Measurements from ENCODE around the gene DMC1. TPM values are rescaled to one million over a fixed set of nuclear protein-coding genes. Genes with fewer than 3 reads are reported as not detected.
A peak's percentile ranks its signal among the peaks of the same experiment; 100 is the strongest.

The DMC1 gene
- total RNA-seq, 2 donors from 2014 or later = not detected

GRCh38 chr22:38549101-38549894 is 20.7 kb downstream of the DMC1 start:
- H3K27ac Mint-ChIP-seq = no peak overlapping the region
- ATAC-seq (no peak), DNase-seq (no peak)
- H3K36me3 Mint-ChIP-seq (ENCODE audit: low read depth) = peaks cover 2% of the 10 kb centered on the region
- H3K4me1 Mint-ChIP-seq = no peaks in the 10 kb centered on the region
- H3K4me3 Mint-ChIP-seq = peak overlapping the region; percentile 52
- H3K9me3 ChIP-seq (ENCODE audit: control insufficient read depth, low read length, poor library complexity, severe bottlenecking) = no peaks in the 10 kb centered on the region
- no peaks in the 10 kb centered on the region for H3K27me3 Mint-ChIP-seq

GRCh38 chr22:38540701-38541100 is 29.3 kb downstream of the DMC1 start:
- no peak overlapping the region for H3K4me3 Mint-ChIP-seq
- no peak overlapping the region for H3K27ac Mint-ChIP-seq
- peaks cover 3% of the 10 kb centered on the region for H3K36me3 Mint-ChIP-seq (ENCODE audit: low read depth)
- ATAC-seq (no peak), DNase-seq (no peak)
- H3K27me3 Mint-ChIP-seq = no peaks in the 10 kb centered on the region
- no peaks in the 10 kb centered on the region for H3K4me1 Mint-ChIP-seq
- H3K9me3 ChIP-seq (ENCODE audit: control insufficient read depth, low read length, poor library complexity, severe bottlenecking) = no peaks in the 10 kb centered on the region

DNA sequence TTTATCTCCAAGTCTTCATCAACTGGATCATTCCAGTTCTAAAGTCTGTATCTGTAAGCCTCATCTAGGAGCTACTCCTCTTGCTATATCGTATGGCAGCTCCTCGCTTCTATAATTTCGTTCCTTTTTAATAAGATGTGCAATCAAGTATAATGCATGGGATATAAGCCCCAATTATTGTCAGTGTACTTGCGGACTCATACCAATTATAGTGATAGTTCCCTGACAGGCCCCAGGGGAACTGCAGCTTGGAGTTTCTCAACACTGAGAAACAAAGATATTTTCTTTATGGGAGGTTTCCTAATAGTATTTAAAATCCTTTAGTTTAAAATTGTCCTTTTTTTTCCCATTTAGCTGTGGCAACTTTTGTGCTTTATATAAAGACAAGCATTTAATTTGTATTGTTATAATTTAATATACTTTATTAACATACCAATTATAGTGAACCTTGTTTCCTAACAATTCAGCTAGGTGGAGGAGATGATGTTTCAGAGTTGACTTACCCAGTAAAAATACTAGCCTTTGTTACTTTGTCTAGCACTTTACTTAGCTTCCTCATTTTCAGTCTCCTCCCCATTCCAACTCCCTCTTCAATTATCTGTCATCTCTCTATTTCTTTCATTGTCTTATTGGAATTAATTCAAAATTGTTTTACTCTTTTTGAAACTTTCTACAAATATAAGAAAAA is 38.6 kb downstream of the DMC1 start:
- peak; percentile 44 for ATAC-seq
- Mint-ChIP-seq H3K4me3 (peak overlapping the region; percentile 79), H3K27ac (peak overlapping the region; percentile 97), H3K36me3 (ENCODE audit: low read depth) (no peaks in the 10 kb centered on the region), H3K4me1 (peaks cover 8% of the 10 kb centered on the region), H3K27me3 (no peaks in the 10 kb centered on the region)
- no peaks in the 10 kb centered on the region for H3K9me3 ChIP-seq (ENCODE audit: control insufficient read depth, low read length, poor library complexity, severe bottlenecking)
- no peak for DNase-seq

GRCh38 chr22:38524429-38524828 is 45.6 kb downstream of the DMC1 start:
- peaks cover 4% of the 10 kb centered on the region for H3K27me3 Mint-ChIP-seq
- H3K4me1 Mint-ChIP-seq = no peaks in the 10 kb centered on the region
- H3K27ac Mint-ChIP-seq = no peak overlapping the region
- no peak for DNase-seq
- ATAC-seq = no peak
- no peaks in the 10 kb centered on the region for H3K9me3 ChIP-seq (ENCODE audit: control insufficient read depth, low read length, poor library complexity, severe bottlenecking)
- H3K36me3 Mint-ChIP-seq (ENCODE audit: low read depth) = no peaks in the 10 kb centered on the region
- H3K4me3 Mint-ChIP-seq = no peak overlapping the region

DNA sequence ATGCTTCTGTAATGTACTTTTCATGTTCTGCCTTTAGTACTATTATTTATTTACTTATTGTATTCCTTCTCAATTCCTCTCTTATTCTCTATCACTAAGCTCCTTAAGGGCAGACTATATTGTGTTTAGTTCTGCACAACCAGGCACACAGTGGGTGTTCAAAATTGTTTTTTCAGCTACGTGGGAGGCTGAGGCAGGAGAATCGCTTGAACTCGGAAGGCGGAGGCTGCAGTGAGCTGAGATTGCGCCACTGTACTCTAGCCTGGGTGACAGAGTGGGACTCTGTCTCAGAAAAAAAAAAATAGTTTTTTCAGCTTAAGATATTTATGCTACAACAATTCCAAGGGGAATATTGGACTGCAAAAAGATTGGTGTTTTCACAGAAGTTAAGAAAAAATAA is 46.5 kb downstream of the DMC1 start:
- H3K27ac Mint-ChIP-seq = no peak overlapping the region
- H3K36me3 Mint-ChIP-seq (ENCODE audit: low read depth) = no peaks in the 10 kb centered on the region
- ATAC-seq (no peak), DNase-seq (no peak)
- peaks cover 4% of the 10 kb centered on the region for H3K27me3 Mint-ChIP-seq
- H3K4me3 Mint-ChIP-seq = no peak overlapping the region
- no peaks in the 10 kb centered on the region for H3K4me1 Mint-ChIP-seq
- H3K9me3 ChIP-seq (ENCODE audit: control insufficient read depth, low read length, poor library complexity, severe bottlenecking) = no peaks in the 10 kb centered on the region

DNA sequence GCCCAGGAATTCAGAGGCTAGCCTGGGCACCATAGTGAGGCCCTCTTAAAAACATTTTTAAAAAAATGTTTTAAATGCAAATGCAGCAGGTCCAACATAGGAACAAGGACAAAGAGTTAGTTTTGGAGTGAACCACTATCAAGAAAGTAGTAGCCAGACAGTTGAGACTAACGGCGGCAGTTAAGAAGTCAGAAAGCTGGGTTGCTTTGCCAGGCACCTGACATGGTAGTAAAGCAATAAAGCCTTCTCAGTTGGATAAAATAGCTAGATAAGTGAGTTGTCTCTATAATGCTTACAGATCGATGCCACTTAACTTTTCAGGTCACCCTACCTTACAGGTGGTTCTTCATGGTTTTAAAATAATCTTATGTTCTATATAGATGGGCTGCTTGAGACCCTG is 47.0 kb downstream of the DMC1 start:
- H3K27ac Mint-ChIP-seq = no peak overlapping the region
- H3K4me3 Mint-ChIP-seq = no peak overlapping the region
- no peaks in the 10 kb centered on the region for H3K9me3 ChIP-seq (ENCODE audit: control insufficient read depth, low read length, poor library complexity, severe bottlenecking)
- ATAC-seq (no peak), DNase-seq (no peak)
- H3K27me3 Mint-ChIP-seq = peaks cover 4% of the 10 kb centered on the region
- no peaks in the 10 kb centered on the region for H3K36me3 Mint-ChIP-seq (ENCODE audit: low read depth)
- no peaks in the 10 kb centered on the region for H3K4me1 Mint-ChIP-seq

DNA sequence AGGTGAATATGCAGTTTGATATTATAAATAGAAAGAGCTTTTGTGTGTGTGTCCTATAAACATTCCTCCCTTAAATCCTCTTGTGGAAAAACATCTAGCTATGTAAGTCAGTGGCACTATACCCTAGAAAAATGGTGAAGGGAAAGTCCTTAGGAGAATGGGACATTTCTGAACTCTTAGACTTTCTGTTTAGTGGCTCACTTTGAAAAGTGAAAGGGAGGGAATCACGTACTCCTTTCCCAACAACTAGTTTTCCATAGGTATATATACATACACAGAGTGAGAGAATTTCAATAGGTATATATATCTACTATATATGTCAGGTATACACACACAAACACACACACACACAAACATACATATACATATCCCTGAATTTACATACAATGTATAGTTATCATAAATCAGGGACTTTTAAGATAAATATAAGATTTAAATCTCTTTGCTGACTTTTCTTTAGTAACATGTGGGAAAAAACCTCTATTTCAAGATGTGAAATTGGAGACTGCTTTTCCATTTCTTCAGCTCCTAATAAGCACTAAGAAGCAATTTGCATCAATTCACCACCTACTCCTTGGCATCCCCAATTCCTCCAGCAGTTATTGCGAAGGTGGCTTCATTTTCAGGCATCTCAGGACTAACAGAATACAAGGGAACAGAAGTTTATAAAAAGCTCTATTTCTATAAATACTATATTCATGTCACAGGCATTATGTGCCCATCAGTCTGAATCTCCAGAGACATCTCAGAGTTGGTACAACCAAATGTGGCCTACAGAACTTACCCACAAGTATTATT is 50.3 kb downstream of the DMC1 start:
- no peak overlapping the region for H3K27ac Mint-ChIP-seq

DNA sequence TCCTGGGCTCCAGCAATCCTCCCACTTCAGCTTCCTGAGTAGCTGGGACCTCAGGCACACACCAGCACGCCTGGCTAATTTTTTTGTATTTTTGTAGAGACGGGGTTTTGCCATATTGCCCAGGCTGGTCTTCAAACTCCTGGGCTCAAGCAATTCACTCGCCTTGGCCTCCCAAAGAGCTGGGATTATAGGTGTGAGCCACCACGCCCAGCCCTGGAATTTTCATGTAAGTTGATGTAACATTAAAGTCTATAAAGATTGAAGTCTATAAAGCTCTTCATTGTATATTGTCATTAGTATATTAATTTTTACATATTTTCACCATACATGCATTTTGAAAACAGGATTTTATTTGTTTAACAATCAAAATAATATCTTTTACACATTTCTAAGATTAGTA is 51.4 kb downstream of the DMC1 start:
- Mint-ChIP-seq H3K4me3 (no peak overlapping the region), H3K27me3 (peaks cover 4% of the 10 kb centered on the region), H3K27ac (no peak overlapping the region), H3K4me1 (no peaks in the 10 kb centered on the region), H3K36me3 (ENCODE audit: low read depth) (peaks cover 2% of the 10 kb centered on the region)
- no peaks in the 10 kb centered on the region for H3K9me3 ChIP-seq (ENCODE audit: control insufficient read depth, low read length, poor library complexity, severe bottlenecking)
- DNase-seq (no peak), ATAC-seq (no peak)

More for the DNA sequence above, 50.3 kb downstream of the DMC1 start:
- H3K36me3 Mint-ChIP-seq (ENCODE audit: low read depth) = peaks cover 2% of the 10 kb centered on the region
- no peak for DNase-seq
- no peak overlapping the region for H3K4me3 Mint-ChIP-seq
- no peaks in the 10 kb centered on the region for H3K9me3 ChIP-seq (ENCODE audit: control insufficient read depth, low read length, poor library complexity, severe bottlenecking)
- H3K4me1 Mint-ChIP-seq = no peaks in the 10 kb centered on the region
- ATAC-seq = no peak
- H3K27me3 Mint-ChIP-seq = peaks cover 4% of the 10 kb centered on the region

GRCh38 chr22:38513063-38513462 is 56.9 kb downstream of the DMC1 start:
- no peaks in the 10 kb centered on the region for H3K27me3 Mint-ChIP-seq
- H3K4me3 Mint-ChIP-seq = no peak overlapping the region
- peaks cover 5% of the 10 kb centered on the region for H3K4me1 Mint-ChIP-seq
- H3K36me3 Mint-ChIP-seq (ENCODE audit: low read depth) = peaks cover 2% of the 10 kb centered on the region
- peak; percentile 71 for ATAC-seq
- DNase-seq = peak in 2 of 3 donors; percentile 9 to 16
- no peaks in the 10 kb centered on the region for H3K9me3 ChIP-seq (ENCODE audit: control insufficient read depth, low read length, poor library complexity, severe bottlenecking)
- no peak overlapping the region for H3K27ac Mint-ChIP-seq

DNA sequence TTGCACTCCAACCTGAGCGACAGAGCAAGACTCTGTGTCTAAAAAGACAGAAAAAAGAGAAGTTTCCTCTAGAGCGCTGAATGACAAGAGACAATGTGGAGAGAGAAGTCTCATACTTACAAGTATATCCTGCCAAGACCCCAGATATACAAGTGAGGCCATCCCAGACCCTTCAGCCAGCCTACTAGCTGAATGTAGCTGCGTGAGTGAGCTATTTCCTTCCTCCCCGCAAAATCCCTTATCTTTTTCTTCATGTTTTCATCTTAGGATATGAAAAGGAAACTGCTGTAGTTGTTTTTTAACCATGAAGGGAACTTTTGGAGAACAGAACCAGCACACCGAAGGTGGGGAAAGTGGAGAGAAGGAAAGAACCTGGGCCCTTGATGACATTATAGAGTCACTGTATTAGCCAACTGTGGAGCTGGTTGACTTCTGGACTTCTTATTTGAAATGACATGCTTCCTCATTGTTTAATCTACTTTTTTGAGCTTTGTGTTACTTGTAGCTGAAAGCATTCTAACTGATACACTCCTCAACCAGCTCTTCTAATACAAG is 59.5 kb downstream of the DMC1 start:
- ATAC-seq = no peak
- H3K27me3 Mint-ChIP-seq = no peaks in the 10 kb centered on the region

DNA sequence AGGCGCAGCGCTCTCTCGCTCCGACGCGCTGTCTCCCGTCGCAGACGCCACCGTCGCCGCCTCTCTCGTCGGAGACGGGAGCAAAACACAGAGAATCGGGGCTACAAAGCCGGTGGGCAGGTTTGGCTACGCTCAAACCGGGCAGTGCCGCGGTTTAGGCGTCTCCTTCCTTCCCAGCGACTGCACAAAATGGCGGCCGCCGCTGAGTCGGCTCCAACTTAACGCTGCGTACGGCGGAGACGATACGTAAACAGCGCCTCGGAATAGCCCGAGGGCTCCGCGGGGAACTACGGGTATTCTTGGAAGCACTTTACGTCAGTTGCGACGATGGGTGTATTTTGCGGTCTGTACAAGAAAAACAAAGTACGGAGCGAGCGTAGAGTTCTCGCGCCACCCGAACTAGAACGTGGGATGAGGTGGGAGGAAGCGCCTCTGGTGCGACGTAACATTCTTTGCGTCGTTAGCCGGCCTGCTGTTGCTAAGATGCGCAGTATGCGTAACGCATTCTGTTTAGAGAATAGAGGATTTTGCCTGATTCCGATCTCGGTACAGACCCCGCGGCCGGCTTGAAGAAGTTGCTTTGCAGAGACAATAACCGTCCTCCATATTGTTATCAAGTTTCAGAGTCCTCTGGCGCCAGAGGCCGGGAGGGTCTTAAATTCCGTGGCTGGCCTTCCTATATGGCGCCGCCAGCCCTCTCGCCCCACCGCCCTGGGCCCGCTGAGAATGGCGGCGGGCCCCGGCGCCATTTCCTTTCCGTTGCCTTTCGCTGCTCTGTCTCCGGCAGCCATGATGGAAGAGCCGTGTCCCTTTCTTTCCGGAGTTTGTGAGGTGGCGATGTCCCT is 63.6 kb downstream of the DMC1 start, which contains the start of gene DDX17:
Gene DDX17 (minus strand): TSS at position 194 of the 845 bp plus-strand sequence.
- Mint-ChIP-seq H3K27ac (peak within 1 kb of the TSS; percentile 98), H3K4me3 (peak within 1 kb of the TSS; percentile 99), H3K36me3 (ENCODE audit: low read depth) (peaks cover 6% of the 10 kb centered on the region), H3K4me1 (peaks cover 44% of the 10 kb centered on the region), H3K27me3 (no peaks in the 10 kb centered on the region)
- ATAC-seq = peak; percentile 88
- no peaks in the 10 kb centered on the region for H3K9me3 ChIP-seq (ENCODE audit: control insufficient read depth, low read length, poor library complexity, severe bottlenecking)
- DNase-seq = peak; percentile 80 to 93 (median 87)

More for the DNA sequence above, 59.5 kb downstream of the DMC1 start:
- Mint-ChIP-seq H3K4me1 (peaks cover 12% of the 10 kb centered on the region), H3K36me3 (ENCODE audit: low read depth) (peaks cover 2% of the 10 kb centered on the region), H3K4me3 (no peak overlapping the region), H3K27ac (peak overlapping the region; percentile 16)
- no peaks in the 10 kb centered on the region for H3K9me3 ChIP-seq (ENCODE audit: control insufficient read depth, low read length, poor library complexity, severe bottlenecking)
- DNase-seq = no peak

- H3K9me3 ChIP-seq (ENCODE audit: control insufficient read depth, low read length, poor library complexity, severe bottlenecking) = no peaks in the 10 kb centered on the region
- ATAC-seq (peak; percentile 30), DNase-seq (peak in 1 of 3 donors; percentile 50)
- Mint-ChIP-seq H3K4me3 (peak overlapping the region; percentile 99), H3K27ac (peak overlapping the region; percentile 98), H3K27me3 (no peaks in the 10 kb centered on the region), H3K4me1 (peaks cover 47% of the 10 kb centered on the region), H3K36me3 (ENCODE audit: low read depth) (peaks cover 6% of the 10 kb centered on the region)
Measured at GRCh38 chr22:38505541-38506117, 64.4 kb downstream of the DMC1 start.

Measured in T-helper 17 cell (primary cell).